GM18505 (cell line): Measurements from ENCODE around the gene RHBDL1.

Source experiments
- ATAC-seq: cut with Tn5 transposase; IDR thresholded peaks from one replicate; pipeline ENCODE4 v1.9.1; 2021; ENCODE audit not compliant: unreplicated experiment
- POLR2A ChIP-seq: IDR thresholded peaks from 4 replicates; pipeline ENCODE4 v1.6.1; 2011; ENCODE audit warnings: borderline replicate concordance; ENCODE audit not compliant: insufficient read depth, insufficient read length; ENCODE audit errors: extremely low read depth

RHBDL1 gene

GRCh38 chr16:718389-718788 is 42.9 kb downstream of the RHBDL1 start:
- peak; percentile 17 for TF ChIP-seq POLR2A
- no peak for ATAC-seq

- no peak for ATAC-seq
- peak; percentile 11 for TF ChIP-seq POLR2A
These were observed 43.5 kb downstream of the RHBDL1 start for GRCh38 chr16:718922-719321.

- TF ChIP-seq POLR2A: no peak
- ATAC-seq: no peak
These were observed 44.5 kb downstream of the RHBDL1 start for GRCh38 chr16:719815-720446.

- peak; percentile 16 for ATAC-seq
- no peak for TF ChIP-seq POLR2A
These were observed 45.0 kb downstream of the RHBDL1 start for GRCh38 chr16:720447-720989.

- peak; percentile 61 for ATAC-seq
- peak; percentile 95 for TF ChIP-seq POLR2A
These were observed 45.7 kb downstream of the RHBDL1 start, which contains the start of gene ANTKMT for GRCh38 chr16:720990-721764. Gene ANTKMT, plus strand, starts transcription at chr16:721146. Its CDS starts 129 bp downstream, at chr16:721275.

- TF ChIP-seq POLR2A: no peak
- no peak for ATAC-seq
These were observed 46.5 kb downstream of the RHBDL1 start for GRCh38 chr16:721765-722540.

GRCh38 chr16:722835-723633 is 47.6 kb downstream of the RHBDL1 start:
- no peak for TF ChIP-seq POLR2A
- no peak for ATAC-seq

- ATAC-seq: no peak
- no peak for TF ChIP-seq POLR2A
These were observed 48.2 kb downstream of the RHBDL1 start for GRCh38 chr16:723695-724094.

GRCh38 chr16:724188-725040 is 48.9 kb downstream of the RHBDL1 start:
- no peak for TF ChIP-seq POLR2A
- no peak for ATAC-seq

GRCh38 chr16:725041-725376 is 49.5 kb downstream of the RHBDL1 start:
- TF ChIP-seq POLR2A: no peak
- ATAC-seq: no peak

- ATAC-seq: no peak
- TF ChIP-seq POLR2A: no peak
These were observed 50.2 kb downstream of the RHBDL1 start for GRCh38 chr16:725463-726187.
